T47D (cell line): ENCODE data around the gene ZCWPW2.

Experiments
- DNase-seq, 2 experiments: peaks; one replicate each; pipeline versions ENCODE4 v3.0.0 to v3.0.0-alpha.2; 2011 to 2012; ENCODE audit warnings: low read depth in 1 of 2, low spot score in 1 of 2
- JUND ChIP-seq: IDR thresholded peaks from 2 replicates; pipeline ENCODE4 v1.6.1; 2012; ENCODE audit warnings: low read depth
- in situ Hi-C: cut with HindIII; loops from 2 replicates; pipeline ENCODE4 v1.10.0; 2016; ENCODE audit warnings: low sequenced_read_pairs, low pct_unique_long_range_greater_than_20kb

The ZCWPW2 gene

DNA sequence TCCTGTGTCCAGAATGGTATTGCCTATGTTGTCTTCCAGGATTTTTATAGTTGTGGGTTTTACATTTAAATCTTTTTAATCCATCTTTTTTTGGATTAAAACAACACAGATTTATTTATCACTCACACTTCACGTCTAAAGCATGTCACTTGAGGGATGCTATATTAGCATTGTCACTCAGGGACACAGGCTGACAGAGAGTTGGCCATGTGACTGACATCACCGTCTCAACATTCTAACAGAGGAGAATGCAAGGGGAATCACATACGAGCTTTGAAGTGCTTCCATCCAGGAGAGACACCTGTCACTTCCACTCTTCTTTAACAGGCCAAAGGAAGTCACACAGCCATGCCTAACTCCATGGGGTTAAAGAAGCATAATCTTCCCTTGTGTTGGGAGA, 204.7 kb downstream of the ZCWPW2 start:
- no peak for DNase-seq
- no peak for TF ChIP-seq JUND
- in situ Hi-C loops = no loop called here

- no peak for DNase-seq
- in situ Hi-C loops = no loop called here
- no peak for TF ChIP-seq JUND
Measured at GRCh38 chr3:28556195-28556594, 207.7 kb downstream of the ZCWPW2 start.

DNA sequence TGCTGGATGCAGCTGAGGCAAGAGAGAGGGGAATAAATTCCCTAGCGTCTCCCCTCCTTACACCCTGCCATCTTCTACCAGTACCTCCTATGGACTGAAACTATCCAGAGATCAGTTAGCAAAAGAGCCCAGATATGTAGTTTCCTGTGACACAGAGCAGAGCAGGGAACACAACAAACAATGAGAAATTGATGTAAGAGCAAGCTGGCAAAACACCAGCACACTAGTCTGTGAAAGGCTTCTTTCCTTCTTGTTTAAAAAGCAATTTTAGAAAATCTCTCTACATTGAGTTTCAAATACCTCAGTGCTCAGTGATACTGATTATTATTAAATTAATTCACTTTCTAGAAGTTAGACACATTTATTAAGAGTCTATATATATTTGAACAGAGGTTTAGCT, 215.7 kb downstream of the ZCWPW2 start:
- no peak for DNase-seq
- in situ Hi-C loops = no loop called here
- TF ChIP-seq JUND = no peak

DNA sequence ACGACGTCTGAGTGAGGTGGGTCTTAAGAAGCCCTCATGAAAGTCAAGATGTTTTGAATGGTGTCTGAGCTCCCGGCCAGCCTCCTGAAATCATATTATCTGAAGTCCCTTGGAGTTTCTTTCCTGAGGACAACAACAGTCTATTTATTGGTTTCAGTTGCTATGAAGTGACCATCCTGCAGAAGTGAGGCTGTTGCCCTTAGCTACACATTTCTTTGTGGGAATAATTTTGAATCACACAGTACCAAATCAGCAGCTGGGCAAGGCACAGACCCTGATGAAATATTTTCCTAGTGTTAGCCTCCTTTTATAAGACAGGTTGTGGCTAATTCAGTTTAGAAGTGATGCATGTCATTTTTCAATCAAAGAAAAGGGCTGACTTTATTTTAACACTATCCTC, 220.8 kb downstream of the ZCWPW2 start:
- in situ Hi-C loops = no loop called here
- no peak for TF ChIP-seq JUND
- no peak for DNase-seq

DNA sequence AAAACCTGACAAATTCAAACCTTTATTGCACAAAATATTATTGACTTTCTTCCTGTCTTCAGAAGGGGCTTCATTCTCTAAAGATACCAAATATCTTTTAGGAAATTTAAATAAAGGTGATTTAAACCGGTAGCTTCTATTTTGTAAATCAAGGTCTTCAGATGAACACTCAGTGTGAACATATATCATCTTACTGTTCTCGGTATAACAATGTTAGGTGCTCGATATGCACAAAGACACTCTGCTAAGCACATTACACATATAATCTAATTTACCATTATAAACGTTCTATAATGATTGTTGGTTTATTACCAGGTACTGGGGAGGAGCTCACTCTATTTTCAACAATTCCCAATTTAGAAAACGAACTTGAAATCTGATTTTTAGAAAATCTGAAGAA, 225.5 kb downstream of the ZCWPW2 start:
- DNase-seq = no peak
- no peak for TF ChIP-seq JUND
- in situ Hi-C loops = no loop called here

- TF ChIP-seq JUND = no peak
- in situ Hi-C loops = no loop called here
- DNase-seq = no peak
Measured at GRCh38 chr3:28575100-28575745, 226.7 kb downstream of the ZCWPW2 start.
